ENCODE measurements around the gene ZNF91.
"Not testable (repeated sequence)": the region's sequence is repeated elsewhere in the genome, so short reads cannot be mapped to it uniquely, and the experiment has no call there.

The ZNF91 gene

DNA sequence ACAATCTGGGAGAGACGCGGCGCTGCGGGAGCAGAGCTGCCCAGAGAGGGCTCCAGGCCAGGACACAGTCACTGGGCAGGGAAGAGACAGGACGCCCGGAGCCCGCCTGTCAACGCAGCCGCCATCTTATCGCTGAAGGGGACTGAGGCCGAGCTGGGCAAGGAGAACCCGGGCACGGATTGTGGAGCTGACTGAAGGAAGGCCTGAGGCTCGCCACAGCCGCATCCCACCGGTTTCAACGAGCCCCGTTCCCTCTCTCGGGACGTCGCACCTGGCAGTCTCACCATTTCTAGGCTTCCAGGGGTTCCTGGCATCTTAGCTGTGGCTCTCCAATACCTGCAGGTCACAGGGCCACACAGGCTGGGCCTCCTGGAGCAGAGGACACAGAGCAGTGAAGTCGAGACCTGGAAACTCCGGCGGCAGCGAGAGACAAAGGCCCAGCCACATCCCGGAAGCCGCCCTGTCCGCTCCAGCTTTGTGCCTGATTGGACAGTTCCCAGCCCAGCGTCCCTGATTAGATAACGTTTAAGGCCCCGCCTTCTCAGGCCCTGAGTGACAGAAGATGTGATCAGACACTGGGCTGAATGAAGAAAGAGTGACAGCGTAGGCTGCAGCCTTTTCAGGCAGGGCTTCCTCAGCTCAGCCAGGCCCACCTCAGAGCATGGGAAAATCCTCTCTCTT is at the start of gene ZNF91:
Gene ZNF91, minus strand, starts transcription at position 431 of the 681 bp plus-strand sequence. Its CDS starts 117 bp downstream, at position 314.
- peak; percentile 97 for FAIRE-seq

DNA sequence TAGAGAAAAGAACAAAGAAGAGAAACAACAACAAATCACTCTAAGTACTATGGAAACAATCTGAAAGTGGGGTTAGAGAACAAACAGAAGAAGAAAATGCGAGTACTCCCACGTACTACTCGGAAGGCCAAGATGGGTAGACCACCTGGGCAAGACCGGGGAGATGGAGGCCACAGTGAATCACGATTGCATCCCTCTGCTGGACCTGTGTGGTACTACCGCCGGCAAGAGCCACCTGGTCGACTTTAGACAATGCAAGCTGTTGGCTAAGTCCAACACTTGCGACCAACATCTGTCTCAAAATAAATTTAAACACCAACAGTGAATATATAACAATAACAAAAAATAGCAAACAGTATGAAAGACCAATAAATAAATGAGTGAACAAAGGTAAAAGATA is 45.5 kb upstream of the ZNF91 start:
- FAIRE-seq = no peak

DNA sequence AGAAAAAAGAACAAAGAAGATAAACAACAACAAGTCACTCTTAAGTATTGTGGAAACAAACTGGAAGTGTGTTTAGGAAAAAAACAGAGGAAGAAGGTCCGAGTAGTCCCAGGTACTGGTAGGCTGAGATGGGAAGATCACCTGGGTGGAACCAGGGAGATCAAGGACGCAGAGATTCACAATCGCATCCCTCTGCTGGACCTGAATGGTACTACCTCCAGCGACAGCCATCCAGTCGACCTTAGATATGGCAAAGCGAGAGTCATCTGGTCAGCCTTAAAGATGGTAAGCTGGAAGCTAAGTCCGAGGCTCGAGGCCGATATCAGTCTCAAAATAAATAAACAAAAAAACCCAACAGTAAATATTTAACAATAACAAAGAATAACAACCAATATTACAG is 44.9 kb upstream of the ZNF91 start:
- FAIRE-seq = no peak

DNA sequence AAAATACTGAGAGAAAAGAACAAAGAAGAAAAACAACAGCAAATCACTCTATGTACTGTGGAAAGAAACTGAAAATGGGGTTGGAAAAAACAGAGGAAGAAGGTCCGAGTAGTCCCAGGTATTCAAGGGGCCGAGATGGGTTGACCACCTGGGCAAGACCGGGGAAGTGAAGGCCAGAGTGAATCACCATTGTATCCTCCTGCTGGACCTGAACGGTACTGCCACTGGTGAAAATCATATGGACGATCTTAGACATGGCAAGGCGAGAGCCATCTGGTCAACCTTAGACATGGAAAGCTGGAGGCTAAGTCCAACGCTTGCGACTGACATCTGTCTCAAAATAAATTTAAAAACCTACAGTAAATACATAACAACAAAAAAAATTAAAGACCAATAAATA is 44.4 kb upstream of the ZNF91 start:
- no peak for FAIRE-seq

DNA sequence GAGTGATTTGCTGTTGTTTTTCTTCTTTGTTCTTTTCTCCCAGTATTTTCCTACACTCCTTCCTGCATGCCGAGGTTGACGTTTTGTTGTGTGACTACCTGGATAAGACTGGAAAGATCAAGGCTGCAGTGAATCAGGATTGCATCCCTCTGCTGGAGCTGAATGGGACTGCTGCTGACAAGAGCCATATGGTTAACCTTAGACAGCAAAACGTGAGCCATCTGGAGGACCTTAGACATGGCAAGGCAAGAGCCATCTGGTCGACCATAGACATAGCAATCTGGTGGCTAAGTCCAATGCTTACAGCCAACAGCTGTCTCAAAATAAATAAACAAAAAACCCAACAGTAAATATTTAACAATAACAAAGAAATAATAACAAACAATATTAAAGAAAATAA is 42.6 kb upstream of the ZNF91 start:
- FAIRE-seq = no peak

DNA sequence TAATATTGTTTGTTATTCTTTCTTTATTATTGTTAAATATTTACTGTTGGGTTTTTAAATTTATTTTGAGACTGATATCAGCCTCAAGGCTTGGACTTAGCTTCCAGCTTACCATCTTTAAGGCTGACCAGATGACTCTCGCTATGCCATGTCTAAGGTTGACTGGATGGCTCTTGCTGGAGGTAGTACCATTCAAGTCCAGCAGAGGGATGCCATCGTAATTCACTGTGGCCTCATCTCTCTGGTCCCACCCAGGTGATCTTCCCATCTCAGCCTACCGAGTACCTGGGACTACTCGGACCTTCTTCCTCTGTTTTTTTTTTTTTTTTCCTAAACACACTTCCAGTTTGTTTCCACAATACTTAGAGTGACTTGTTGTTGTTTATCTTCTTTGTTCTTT is 41.7 kb upstream of the ZNF91 start:
- FAIRE-seq = no peak

DNA sequence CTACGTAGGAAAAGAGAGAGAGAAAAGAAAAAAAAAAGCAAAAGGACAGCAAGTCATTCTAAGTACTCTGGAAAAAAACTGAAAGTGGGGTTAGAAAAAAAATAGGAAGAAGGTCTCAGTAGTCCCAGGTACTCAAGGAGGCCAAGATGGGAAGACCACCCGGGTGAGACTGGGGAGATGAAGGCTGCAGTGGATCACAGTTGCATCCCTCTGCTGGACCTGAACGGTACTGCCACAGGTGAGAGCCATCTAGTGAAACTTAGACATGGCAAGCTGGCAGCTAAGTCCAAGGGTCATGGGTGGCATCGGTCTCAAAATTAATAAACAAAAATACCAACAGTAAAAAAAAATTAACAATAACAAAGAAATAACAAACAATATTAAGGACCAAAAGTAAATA is 41.0 kb upstream of the ZNF91 start:
- no peak for FAIRE-seq

DNA sequence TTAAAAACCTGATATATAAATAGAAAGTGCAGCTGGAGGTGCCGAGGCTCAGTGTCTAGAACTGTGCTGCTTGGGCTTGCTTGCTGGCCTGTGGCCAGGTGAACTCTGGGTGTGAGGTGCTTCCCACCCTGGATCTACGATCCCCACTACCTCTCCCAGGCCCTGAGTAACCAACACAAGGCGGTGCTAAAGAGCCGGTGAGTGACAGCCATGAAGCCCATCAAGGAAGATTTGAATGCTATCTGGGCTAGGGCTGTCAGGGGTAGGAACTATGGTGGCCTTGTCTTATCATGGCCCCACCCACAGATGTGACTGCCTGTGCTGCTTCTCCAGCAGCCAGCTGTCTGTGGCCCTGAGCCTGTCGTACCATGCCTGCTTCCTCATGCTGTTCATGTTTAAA is 25.6 kb upstream of the ZNF91 start:
- FAIRE-seq = no peak

DNA sequence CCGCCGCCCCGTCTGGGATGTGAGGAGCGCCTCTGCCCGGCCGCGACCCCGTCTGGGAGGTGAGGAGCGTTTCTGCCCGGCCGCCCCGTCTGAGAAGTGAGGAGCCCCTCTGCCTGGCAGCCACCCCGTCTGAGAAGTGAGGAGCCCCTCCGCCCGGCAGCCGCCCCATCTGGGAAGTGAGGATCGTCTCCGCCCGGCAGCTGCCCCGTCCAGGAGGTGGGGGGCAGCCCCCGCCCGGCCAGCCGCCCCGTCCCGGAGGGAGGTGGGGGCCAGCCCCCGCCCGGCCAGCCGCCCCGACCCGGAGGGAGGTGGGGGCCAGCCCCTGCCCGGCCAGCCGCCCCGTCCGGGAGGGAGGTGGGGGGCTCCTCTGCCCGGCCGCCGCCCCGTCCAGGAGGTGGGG is 24.0 kb upstream of the ZNF91 start:
- FAIRE-seq = not testable (repeated sequence)

DNA sequence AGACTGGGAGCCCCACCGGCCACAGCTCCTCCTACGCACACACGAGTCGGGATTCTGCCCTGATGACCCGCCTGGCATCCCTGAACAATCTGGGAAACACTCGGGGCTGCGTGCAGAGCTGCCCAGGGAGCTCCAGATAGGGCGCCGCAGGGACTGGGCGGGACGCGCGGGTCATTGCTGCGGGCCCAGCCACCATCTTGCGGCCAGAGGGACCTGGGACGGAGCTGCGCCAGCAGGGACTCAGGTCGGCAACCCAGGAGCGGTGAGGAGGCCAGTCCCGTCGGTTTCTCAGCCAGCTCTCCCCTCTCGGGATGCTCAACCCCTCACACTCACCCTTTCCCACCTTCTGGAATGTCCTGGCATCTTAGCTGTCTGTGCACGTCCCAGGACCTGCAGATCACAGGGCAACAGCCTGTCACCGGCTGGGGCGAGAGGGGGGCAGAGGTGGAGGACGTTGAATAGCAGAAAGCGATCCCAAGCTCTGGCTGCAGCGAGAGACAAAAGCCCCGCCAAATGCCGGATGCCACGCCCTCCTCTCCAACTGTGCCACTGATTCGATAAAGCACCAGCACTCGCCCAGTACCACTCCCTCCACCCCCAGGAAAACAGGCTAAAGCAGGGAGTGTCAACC is 20.4 kb upstream of the ZNF91 start:
- FAIRE-seq = no peak

DNA sequence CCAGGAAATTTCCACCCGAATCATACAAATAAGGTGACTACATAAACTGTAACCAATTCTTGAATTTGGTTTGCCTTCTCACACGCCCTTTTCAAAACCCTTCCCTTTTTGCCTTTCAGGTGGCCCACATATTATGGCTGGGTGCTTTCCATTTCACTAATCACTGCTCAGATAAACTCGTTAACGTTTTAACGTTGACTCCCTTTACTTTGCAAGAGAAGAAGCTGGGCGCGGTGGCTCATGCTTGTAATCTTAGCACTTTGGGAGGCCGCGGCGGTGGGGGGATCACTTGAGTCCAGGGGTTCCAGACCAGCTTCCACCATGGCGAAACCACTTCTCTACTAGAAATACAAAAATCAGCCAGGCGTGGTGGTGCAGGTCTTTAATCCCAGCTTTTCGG is 19.8 kb upstream of the ZNF91 start:
- no peak for FAIRE-seq

DNA sequence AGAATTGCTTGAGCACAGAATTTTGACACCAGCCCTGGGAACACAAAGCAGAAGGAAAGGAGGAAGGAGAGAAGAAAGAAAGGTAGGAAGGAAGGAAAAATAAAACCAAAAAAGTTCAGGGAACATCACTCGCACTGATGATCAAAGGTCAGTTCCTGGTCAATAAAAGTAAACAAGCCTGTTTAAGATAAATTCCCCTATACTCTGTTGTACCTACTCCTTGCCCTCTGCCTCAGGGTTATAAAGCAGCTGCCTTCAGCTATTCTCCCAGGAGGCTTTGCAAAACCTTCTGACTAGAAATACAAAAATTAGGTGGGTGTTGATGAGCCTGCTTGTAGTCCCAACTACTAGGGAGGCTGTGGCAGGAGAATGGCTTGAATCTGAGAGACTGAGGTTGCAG is 14.9 kb upstream of the ZNF91 start:
- FAIRE-seq = no peak

DNA sequence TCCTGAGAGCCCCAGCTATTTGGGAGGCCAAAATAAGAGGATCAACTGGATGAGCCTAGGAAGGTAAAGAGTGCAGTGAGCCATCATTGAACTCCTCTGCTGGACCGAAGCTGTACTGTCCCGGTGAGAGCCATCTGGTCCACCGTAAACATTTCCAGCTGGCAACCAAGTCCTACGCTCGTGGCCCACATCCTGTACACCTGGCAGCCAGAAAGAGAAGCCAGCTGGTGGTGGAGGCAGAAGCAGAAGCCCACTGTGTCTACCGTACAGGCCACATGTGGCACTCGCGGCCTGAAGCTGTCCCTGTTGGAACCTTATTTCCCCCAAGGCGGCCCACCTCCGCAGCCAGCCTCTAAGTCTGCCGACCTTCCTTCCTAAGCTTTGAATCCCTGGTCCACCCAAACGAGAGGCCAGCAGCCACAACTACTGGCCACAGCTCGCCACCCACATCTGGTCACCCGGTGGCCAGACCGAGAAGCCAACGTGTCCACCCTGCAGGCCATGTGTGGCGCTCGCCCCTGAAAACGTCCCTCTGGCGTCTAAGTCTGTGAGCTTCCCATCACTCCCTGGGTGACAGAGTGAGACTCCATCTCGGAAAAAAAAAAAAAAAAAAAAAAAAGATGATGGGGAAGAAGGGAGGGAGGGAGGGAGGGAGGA is 14.2 kb upstream of the ZNF91 start:
- FAIRE-seq = no peak

DNA sequence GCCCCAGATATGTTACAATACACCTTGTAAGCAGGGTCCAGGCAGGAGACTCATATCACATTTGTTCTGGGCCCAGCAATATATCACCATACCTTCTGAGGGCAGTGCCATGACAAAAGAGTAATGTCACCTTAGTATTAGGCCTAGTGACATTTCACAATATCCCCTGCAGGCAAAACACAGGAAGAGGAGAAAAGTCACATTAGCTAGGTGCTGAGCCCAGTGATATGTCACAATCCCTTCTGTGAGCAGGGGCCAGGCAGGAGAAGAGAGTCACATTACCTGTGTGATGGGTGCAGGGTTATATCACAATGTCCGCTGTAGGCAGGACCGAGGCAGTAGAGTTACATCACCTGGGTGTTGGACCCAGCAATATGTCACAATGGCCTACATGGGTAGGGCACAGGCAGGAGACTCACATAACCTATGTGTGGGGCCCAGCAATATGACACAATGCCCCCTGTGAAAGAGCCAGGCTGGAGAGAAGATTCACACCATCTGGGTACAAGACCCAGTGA is 12.4 kb upstream of the ZNF91 start:
- no peak for FAIRE-seq

DNA sequence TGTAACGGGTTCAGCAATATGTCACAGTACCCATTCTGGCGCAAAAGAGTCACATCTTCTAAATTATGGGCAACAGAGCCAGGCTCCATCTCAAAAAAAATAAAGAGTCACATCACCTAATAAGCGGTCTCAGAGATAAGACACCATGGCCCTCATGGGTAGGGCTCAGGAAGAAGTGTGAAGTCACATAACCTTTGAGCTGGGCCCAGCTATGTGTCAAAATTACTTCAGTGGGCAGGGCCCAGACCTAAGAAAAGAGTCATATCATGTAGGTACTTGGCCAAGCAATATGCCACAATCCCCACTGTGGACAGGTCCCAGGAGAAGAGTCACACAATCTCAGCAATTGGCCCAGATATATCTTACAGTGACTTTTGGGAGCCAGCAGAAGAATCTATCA is 11.4 kb upstream of the ZNF91 start:
- FAIRE-seq = no peak

DNA sequence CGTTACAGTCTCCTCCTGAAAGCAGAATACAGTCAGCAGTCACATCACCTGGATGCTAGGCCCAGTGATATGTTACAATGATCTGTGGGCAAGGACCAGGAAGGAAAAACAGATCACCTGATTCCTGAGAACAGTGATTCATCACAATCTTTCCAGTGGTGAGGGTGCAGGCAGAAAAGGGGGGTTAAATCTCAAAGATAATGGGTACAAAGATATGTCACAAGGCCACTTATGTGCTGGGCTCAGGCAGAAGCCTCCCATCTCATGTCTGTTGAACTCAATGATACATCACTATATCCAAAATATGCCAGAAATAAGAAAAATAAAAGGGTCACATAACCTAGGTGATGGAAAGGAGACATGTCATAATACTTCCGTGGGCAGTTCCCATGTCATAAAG is 10.8 kb upstream of the ZNF91 start:
- no peak for FAIRE-seq

DNA sequence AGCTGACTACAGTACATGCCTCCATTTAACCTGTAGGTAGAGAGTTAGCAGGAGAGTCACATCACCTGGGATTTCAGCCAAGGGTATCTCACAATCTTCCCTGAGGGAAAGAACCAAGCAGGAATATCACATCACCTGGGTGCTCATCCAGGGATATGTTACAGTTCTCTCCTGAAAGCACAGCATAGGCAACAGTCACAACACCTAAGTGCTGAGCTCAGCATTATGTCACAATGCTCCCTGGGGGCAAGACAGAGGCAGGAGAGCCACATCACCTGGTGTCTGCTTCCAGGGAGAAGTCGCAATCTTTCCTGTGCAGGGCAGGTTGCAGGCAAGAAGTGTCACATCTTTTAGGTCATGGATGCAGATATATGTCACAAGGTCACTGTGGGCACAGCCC is 9.4 kb upstream of the ZNF91 start:
- no peak for FAIRE-seq

DNA sequence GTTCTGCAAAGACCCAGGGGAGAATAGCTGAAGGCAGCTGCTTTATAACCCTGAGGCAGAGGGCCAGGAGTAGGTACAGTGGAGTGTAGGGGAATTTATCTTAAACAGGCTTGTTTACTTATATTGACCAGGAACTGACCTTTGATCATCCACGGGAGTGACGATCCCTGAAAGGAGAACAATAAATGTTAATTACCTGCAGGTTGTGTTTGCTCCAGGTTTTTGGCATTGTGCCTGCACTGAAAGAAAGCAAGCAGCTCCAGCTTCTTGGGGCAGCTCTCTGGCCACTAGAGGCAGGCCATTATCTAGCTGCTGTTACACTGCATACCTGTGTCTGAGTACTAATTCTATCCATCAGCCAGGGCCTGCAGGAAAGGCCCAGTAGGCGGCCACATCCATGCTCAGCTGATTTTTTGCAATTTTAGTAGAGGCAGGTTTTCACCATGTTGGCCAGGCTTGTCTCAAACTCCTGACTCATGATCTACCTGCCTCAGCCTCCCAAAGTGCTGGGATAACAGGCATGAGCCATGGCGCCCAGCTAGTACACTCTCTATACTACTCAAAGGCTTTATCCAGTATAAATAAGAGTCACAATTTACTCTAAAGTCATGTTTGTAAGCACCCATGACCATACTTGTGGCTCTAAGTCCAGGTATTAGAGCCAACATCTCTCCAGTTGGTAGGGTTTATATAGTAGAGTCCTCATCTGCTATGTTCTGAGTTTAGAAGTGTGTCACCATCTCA is 8.5 kb upstream of the ZNF91 start:
- FAIRE-seq = no peak

DNA sequence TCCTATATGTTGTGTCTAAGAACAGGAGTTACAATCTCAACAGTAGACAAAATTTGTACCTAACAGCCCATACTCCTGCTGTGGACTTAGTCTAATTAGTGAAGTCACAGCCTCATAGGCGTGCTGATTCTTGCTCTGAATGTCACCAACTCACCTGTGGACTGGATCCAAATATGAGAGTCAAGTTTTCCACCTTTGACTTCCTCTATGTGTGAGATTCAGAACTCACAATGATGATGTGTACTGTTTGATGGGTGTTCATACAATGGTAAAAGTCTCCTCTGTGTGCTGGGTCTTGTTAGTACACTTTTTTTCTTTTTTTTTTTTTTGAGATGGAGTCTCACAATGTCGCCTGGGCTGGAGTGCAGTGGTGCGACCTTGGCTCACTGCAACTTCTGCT is 7.8 kb upstream of the ZNF91 start:
- FAIRE-seq = no peak

DNA sequence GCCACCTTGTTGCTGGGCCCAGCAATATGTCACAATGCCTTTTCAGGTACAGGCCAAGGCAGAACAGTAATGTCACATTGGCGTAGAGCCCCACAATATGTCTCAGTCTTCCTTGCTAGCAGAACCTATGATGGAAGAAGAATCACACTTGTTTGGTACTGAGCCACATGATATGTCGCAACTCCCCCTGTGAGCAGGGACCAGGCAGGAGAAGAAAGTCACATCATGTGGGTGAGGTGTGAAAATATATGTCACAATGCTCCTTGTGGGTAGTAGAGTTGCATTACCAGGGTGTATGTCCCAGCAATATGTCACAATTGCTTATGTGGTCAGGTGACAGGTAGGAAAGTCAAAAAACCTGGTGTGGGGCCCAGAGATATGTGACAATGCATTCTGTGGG is 7.1 kb upstream of the ZNF91 start:
- FAIRE-seq = no peak

DNA sequence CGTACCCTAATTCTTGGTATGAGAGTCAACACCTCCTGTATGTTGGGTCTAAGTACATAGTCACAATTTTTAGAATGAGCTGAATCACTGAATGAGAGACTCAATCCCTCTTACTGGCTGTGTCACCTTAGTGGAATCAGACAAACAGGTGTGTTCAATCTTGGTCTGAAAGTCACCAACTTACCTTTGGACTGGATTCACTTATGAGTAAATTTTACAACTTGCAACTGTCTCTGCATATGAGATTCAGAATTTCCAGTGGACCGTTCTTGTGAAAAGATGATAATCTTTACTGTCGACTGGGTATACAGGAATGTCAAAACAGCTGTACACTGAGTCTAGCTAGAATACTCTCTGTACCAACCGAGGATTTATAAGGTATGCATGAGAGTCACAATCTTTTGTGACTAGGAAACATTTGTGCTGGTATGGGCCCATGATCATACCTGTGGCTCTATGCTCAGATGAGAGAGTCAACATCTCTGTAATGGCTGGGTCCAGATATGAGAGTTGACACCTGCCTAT is 5.9 kb upstream of the ZNF91 start:
- FAIRE-seq = no peak

DNA sequence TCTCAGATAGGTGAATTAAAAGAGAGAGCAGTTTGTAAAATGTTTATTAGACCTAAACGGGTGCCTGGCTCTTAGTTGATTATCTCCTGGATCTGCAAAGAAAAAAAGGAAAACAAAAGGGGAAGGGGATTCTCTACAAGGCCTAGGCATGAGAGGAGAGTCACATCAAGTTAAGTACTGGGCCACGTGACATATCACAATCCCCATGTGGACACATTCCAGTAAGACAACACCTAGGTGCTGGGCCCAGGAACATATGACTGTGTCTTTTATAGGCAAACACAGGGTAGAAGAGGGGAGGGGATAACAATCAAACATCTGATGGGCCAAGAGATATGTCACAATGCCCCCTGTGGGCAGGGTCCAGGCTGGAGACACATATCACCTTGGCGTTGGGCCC is 4.2 kb upstream of the ZNF91 start:
- FAIRE-seq = no peak

DNA sequence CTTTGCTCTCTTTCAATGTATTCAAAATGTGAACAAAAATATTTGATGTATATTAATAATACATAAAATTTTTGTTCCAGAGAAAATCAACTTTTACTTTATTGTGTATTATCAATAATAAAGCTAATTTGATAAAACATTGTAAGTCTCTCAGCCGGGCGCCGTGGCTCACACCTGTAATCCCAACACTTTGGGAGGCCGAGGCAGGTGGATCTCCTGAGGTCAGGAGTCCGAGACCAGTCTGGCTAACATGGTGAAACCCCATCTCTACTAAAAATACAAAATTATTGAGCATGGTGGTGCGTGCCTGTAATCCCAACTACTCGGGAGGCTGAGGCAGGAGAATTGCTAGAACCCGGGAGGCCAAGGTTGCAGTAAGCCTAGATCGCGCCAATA is 449 bp upstream of the ZNF91 start:
- FAIRE-seq = not testable (repeated sequence)

All from TTC549 (cell line).